ENCODE measurements around the gene VSIG10L.

GRCh38 chr19:51342631-51343569 is 961 bp upstream of the VSIG10L start:
- TF ChIP-seq POLR2A (IDR thresholded peaks at IDR 0.05), result no peak
- TF ChIP-seq, protein P1, sequence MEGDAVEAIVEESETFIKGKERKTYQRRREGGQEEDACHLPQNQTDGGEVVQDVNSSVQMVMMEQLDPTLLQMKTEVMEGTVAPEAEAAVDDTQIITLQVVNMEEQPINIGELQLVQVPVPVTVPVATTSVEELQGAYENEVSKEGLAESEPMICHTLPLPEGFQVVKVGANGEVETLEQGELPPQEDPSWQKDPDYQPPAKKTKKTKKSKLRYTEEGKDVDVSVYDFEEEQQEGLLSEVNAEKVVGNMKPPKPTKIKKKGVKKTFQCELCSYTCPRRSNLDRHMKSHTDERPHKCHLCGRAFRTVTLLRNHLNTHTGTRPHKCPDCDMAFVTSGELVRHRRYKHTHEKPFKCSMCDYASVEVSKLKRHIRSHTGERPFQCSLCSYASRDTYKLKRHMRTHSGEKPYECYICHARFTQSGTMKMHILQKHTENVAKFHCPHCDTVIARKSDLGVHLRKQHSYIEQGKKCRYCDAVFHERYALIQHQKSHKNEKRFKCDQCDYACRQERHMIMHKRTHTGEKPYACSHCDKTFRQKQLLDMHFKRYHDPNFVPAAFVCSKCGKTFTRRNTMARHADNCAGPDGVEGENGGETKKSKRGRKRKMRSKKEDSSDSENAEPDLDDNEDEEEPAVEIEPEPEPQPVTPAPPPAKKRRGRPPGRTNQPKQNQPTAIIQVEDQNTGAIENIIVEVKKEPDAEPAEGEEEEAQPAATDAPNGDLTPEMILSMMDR (IDR thresholded peaks at IDR 0.05), result no peak
